Loucy (cell line): ENCODE data around the gene NCOA5.

Experiments used
- H2AFZ ChIP-seq: fragments of 200-600 bp; sonication (generic); 2 replicates; pipeline ENCODE4 v1.6.0; 2016; ENCODE audit warnings: antibody characterized with exemption, mild to moderate bottlenecking, low read length, moderate library complexity
- H3F3A ChIP-seq: fragments of 200-600 bp; 2 replicates; pipeline ENCODE4 v1.6.0; 2016; ENCODE audit warnings: antibody characterized with exemption, low read depth, mild to moderate bottlenecking
- H3K27me3 ChIP-seq: fragments of 200-600 bp; sonication (generic); 2 replicates; pipeline ENCODE4 v1.6.1; 2014; ENCODE audit warnings: low read length, mild to moderate bottlenecking; ENCODE audit not compliant: insufficient read depth, poor library complexity, severe bottlenecking
- H3K36me3 ChIP-seq: fragments of 200-600 bp; sonication (generic); 2 replicates; pipeline ENCODE4 v1.6.1; 2016; ENCODE audit warnings: low read length; ENCODE audit not compliant: insufficient read depth
- H3K4me1 ChIP-seq: fragments of 200-600 bp; sonication (generic); 2 replicates; pipeline ENCODE4 v1.5.1; 2014; ENCODE audit warnings: low read length, mild to moderate bottlenecking; ENCODE audit not compliant: insufficient read depth, poor library complexity, severe bottlenecking
- H3K4me2 ChIP-seq: fragments of 200-600 bp; sonication (generic); 2 replicates; pipeline ENCODE4 v1.6.0; 2014; ENCODE audit warnings: antibody characterized with exemption, low read length, low read depth, mild to moderate bottlenecking; ENCODE audit not compliant: poor library complexity, severe bottlenecking
- H3K4me3 ChIP-seq: fragments of 200-600 bp; sonication (generic); 2 replicates; pipeline ENCODE4 v1.5.1; 2014; ENCODE audit warnings: low read length, mild to moderate bottlenecking, mixed read lengths; ENCODE audit not compliant: poor library complexity, severe bottlenecking
- H3K79me2 ChIP-seq: fragments of 200-600 bp; sonication (generic); 2 replicates; pipeline ENCODE4 v1.6.1; 2014; ENCODE audit warnings: low read length; ENCODE audit not compliant: insufficient read depth
- H3K9ac ChIP-seq: fragments of 200-600 bp; sonication (generic); 2 replicates; pipeline ENCODE4 v1.6.0; 2014; ENCODE audit warnings: mild to moderate bottlenecking, low read depth, low read length, moderate library complexity; ENCODE audit not compliant: poor library complexity, severe bottlenecking
- H3K9me2 ChIP-seq: fragments of 200-600 bp; sonication (generic); replicated peaks from 2 replicates; pipeline ENCODE4 v1.6.1; 2016; ENCODE audit warnings: low read depth, low read length, mixed read lengths
- H3K9me3 ChIP-seq: fragments of 200-600 bp; sonication (generic); 2 replicates; pipeline ENCODE4 v1.6.1; 2014; ENCODE audit warnings: mild to moderate bottlenecking, antibody characterized with exemption, low read length, low read depth; ENCODE audit not compliant: insufficient read depth
- H4K20me1 ChIP-seq: fragments of 200-600 bp; sonication (generic); 2 replicates; pipeline ENCODE4 v1.6.0; 2014; ENCODE audit warnings: antibody characterized with exemption, low read length, mild to moderate bottlenecking; ENCODE audit not compliant: insufficient read depth, poor library complexity, severe bottlenecking
- EZH2phosphoT487 ChIP-seq: fragments of 200-600 bp; IDR thresholded peaks from 2 replicates; pipeline ENCODE4 v1.6.1; 2018; ENCODE audit warnings: antibody characterized with exemption, mild to moderate bottlenecking, moderate library complexity, borderline replicate concordance
- TF ChIP-seq, protein P1 (sequence below): fragments of 200-600 bp; sonication (generic); conservative IDR thresholded peaks from 2 replicates; pipeline ENCODE4 v1.5.1; 2014; ENCODE audit warnings: mild to moderate bottlenecking, antibody characterized with exemption, low read length

Gene NCOA5

DNA sequence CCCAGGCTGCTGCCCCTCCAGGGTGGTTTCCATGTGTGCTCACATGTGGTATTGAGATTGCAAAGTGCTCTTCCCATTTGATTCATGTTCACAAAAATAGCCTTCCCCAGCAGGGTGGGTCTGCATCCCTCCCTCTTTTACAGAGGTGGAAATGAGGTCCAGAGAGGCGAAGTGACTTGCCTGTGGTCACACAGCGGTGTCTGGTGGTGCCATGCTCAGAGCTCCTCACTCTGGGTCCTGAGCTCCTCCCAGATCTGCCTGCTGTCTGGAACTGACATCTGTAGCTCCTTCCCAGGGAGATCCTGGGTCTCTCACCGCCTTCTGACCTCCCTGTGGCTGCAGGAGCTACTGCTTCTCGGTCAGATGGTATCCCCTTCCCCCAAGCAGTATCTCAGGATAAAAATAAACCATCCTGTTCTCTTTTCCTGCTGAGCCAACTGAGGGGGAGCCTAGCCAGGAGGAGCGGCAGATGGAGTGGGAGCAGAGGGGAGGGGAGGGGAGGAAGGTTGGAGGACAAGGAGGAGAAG, 40.3 kb upstream of the NCOA5 start:
- Histone ChIP-seq H3K36me3 (no peaks in the 10 kb centered on the region), H4K20me1 (no peaks in the 10 kb centered on the region), H3K4me3 (no peak overlapping the region), H3K27me3 (no peaks in the 10 kb centered on the region), H3K4me1 (no peaks in the 10 kb centered on the region), H3K9ac (no peak overlapping the region), H3K79me2 (no peaks in the 10 kb centered on the region), H3K4me2 (no peak overlapping the region), H3K9me2 (no peaks in the 10 kb centered on the region), H2AFZ (no peak overlapping the region), H3K9me3 (no peaks in the 10 kb centered on the region), H3F3A (no peaks in the 10 kb centered on the region)
- TF ChIP-seq, protein P1, sequence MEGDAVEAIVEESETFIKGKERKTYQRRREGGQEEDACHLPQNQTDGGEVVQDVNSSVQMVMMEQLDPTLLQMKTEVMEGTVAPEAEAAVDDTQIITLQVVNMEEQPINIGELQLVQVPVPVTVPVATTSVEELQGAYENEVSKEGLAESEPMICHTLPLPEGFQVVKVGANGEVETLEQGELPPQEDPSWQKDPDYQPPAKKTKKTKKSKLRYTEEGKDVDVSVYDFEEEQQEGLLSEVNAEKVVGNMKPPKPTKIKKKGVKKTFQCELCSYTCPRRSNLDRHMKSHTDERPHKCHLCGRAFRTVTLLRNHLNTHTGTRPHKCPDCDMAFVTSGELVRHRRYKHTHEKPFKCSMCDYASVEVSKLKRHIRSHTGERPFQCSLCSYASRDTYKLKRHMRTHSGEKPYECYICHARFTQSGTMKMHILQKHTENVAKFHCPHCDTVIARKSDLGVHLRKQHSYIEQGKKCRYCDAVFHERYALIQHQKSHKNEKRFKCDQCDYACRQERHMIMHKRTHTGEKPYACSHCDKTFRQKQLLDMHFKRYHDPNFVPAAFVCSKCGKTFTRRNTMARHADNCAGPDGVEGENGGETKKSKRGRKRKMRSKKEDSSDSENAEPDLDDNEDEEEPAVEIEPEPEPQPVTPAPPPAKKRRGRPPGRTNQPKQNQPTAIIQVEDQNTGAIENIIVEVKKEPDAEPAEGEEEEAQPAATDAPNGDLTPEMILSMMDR = no peak
- TF ChIP-seq EZH2phosphoT487 = no peak

DNA sequence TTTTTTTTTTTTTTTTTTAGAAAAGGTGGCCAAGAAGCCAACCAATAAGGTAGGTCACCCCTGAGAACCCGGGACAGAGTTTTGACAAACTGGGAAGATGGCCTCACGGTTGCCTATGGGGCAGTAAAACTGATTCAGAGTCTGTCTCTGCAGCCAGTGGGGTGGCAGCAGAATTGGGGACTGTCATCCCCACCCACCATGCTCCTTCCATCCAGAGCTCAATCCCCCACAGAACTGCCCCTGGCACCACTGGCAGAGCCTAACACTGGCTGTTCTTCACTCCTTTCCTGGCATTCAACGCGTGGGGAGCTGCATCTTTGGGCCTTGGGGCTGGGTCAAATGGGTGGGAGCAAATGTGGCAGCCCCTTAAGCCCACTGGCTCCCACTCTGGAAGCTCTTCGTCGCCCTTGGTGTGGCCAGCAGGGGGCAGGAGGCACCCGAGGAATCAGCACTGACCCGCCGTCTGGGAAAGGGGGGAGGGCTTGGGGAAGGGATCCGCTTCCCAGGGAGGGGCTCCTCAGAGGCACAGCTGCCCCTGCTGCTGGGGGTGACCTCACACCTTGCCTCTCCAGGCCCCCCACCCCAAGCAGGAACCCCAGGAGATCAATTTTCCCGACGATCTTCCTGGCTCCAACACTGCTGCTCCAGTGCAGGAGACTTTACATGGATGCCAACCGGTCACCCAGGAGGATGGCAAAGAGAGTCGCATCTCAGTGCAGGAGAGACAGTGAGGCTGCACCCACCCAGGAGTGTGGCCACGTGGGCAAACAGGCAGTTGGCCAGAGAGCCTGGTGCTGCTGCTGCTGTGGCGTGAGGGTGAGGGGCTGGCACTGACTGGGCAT, 38.8 kb upstream of the NCOA5 start:
- Histone ChIP-seq H3K9ac (no peak overlapping the region), H3K4me1 (no peaks in the 10 kb centered on the region), H2AFZ (no peak overlapping the region), H3K4me2 (no peak overlapping the region), H3K4me3 (no peak overlapping the region), H4K20me1 (no peaks in the 10 kb centered on the region), H3K9me3 (no peaks in the 10 kb centered on the region), H3K36me3 (no peaks in the 10 kb centered on the region), H3K9me2 (no peaks in the 10 kb centered on the region), H3F3A (no peaks in the 10 kb centered on the region), H3K27me3 (no peaks in the 10 kb centered on the region), H3K79me2 (no peaks in the 10 kb centered on the region)
- no peak for TF ChIP-seq EZH2phosphoT487
- TF ChIP-seq, protein P1 = peak; percentile 71

DNA sequence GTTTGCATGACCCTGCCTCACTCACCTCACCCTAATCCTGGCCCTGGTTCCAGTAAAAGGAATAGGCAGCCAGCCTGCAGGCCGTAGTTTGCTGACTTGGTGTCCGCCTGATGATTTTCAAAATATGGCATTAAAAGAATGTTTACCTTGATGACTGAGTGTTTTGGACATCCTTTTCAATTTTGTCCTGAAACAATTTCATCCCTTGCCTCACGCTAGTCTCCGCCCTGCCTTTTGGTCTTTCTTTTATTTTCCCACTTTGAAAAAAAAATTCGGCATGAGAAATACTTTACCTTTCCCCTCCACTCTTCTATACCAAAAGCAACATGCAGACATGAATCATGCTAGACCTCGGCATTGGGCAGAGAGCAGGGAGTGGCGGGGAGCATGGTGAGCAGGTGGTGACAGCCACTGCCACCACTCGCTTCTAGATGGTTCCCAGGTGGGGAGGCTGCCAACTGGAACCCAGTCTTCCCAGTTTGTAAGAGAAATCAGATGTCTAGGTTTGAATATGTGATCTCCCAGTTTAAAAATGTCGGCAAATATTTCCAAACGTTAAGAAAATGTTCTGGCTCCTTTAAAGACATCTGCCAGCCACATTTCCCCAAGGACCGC, 37.7 kb upstream of the NCOA5 start:
- H3F3A ChIP-seq = no peaks in the 10 kb centered on the region
- H3K79me2 ChIP-seq = no peaks in the 10 kb centered on the region
- no peaks in the 10 kb centered on the region for H4K20me1 ChIP-seq
- no peak overlapping the region for H3K4me2 ChIP-seq
- no peaks in the 10 kb centered on the region for H3K36me3 ChIP-seq
- H3K9ac ChIP-seq = no peak overlapping the region
- H3K4me1 ChIP-seq = no peaks in the 10 kb centered on the region
- no peaks in the 10 kb centered on the region for H3K27me3 ChIP-seq
- H2AFZ ChIP-seq = no peak overlapping the region
- H3K9me3 ChIP-seq = no peaks in the 10 kb centered on the region
- no peak for TF ChIP-seq EZH2phosphoT487
- TF ChIP-seq, protein P1 = no peak
- H3K9me2 ChIP-seq = no peaks in the 10 kb centered on the region
- H3K4me3 ChIP-seq = no peak overlapping the region
